GM19397 (cell line): Measurements from ENCODE around the gene MEGF10.

ENCODE experiments used
- ATAC-seq: cut with Tn5 transposase; IDR thresholded peaks from one replicate; pipeline ENCODE4 v1.9.1; 2021; ENCODE audit warnings: mild to moderate bottlenecking, moderate library complexity; ENCODE audit not compliant: unreplicated experiment

MEGF10 gene

GRCh38 chr5:127324756-127325155, 34.2 kb downstream of the MEGF10 start:
- ATAC-seq = no peak

GRCh38 chr5:127326431-127326830, 35.8 kb downstream of the MEGF10 start:
- ATAC-seq = no peak

- ATAC-seq = no peak
Measured at GRCh38 chr5:127326976-127327755, 36.6 kb downstream of the MEGF10 start.

GRCh38 chr5:127330116-127330515, 39.5 kb downstream of the MEGF10 start:
- no peak for ATAC-seq

GRCh38 chr5:127331890-127332649, 41.5 kb downstream of the MEGF10 start:
- ATAC-seq = no peak

- no peak for ATAC-seq
Measured at GRCh38 chr5:127333483-127333882, 42.9 kb downstream of the MEGF10 start.

GRCh38 chr5:127335381-127335780, 44.8 kb downstream of the MEGF10 start:
- no peak for ATAC-seq

GRCh38 chr5:127337876-127338275, 47.3 kb downstream of the MEGF10 start:
- no peak for ATAC-seq

- ATAC-seq = no peak
Measured at GRCh38 chr5:127338501-127338900, 47.9 kb downstream of the MEGF10 start.

GRCh38 chr5:127340606-127341005, 50.0 kb downstream of the MEGF10 start:
- ATAC-seq = no peak

GRCh38 chr5:127342364-127342763, 51.8 kb downstream of the MEGF10 start:
- ATAC-seq = no peak

- ATAC-seq = no peak
Measured at GRCh38 chr5:127343313-127343712, 52.7 kb downstream of the MEGF10 start.

GRCh38 chr5:127343866-127344265, 53.3 kb downstream of the MEGF10 start:
- ATAC-seq = no peak

- ATAC-seq = no peak
Measured at GRCh38 chr5:127344931-127345330, 54.3 kb downstream of the MEGF10 start.

- no peak for ATAC-seq
Measured at GRCh38 chr5:127351418-127351817, 60.8 kb downstream of the MEGF10 start.

- ATAC-seq = no peak
Measured at GRCh38 chr5:127352068-127352467, 61.5 kb downstream of the MEGF10 start.

- no peak for ATAC-seq
Measured at GRCh38 chr5:127353327-127353726, 62.7 kb downstream of the MEGF10 start.

GRCh38 chr5:127353796-127354195, 63.2 kb downstream of the MEGF10 start:
- ATAC-seq = no peak

GRCh38 chr5:127355337-127355736, 64.7 kb downstream of the MEGF10 start:
- no peak for ATAC-seq

GRCh38 chr5:127358284-127358683, 67.7 kb downstream of the MEGF10 start:
- ATAC-seq = no peak

- no peak for ATAC-seq
Measured at GRCh38 chr5:127358740-127359139, 68.1 kb downstream of the MEGF10 start.

GRCh38 chr5:127359502-127359901, 68.9 kb downstream of the MEGF10 start:
- no peak for ATAC-seq
